Thymus (tissue), 11 donors: Measurements from ENCODE around the gene ATXN1. TPM values are rescaled to one million over a fixed set of nuclear protein-coding genes. Genes with fewer than 3 reads are reported as not detected.

ENCODE experiments used
- DNase-seq, 9 donors: peaks; one replicate each; pipeline ENCODE4 v3.0.0-alpha.2; 2013; ENCODE audit warnings: low spot score in 9 of 9, low read depth in 6 of 9, missing footprints in 1 of 9
- H3K27ac ChIP-seq, 2 donors: one replicate each; pipeline ENCODE4 v1.5.1; 2013; ENCODE audit warnings: control low read depth in 1 of 2, low read depth in 1 of 2, low read length in 1 of 2, mild to moderate bottlenecking in 1 of 2, moderate library complexity in 1 of 2
- H3K27me3 ChIP-seq, 2 donors: one replicate each; pipeline ENCODE4 v1.5.1; 2013; ENCODE audit warnings: low read length in 1 of 2; ENCODE audit not compliant: control insufficient read depth in 2 of 2, insufficient read depth in 1 of 2
- H3K36me3 ChIP-seq, 2 donors: one replicate each; pipeline ENCODE4 v1.5.1; 2013; ENCODE audit warnings: low read length in 1 of 2, mild to moderate bottlenecking in 1 of 2, moderate library complexity in 1 of 2; ENCODE audit not compliant: control insufficient read depth in 2 of 2, insufficient read depth in 2 of 2
- H3K4me1 ChIP-seq, 2 donors: one replicate each; pipeline ENCODE4 v1.5.1; 2013; ENCODE audit warnings: low read length in 2 of 2; ENCODE audit not compliant: control insufficient read depth in 2 of 2, insufficient read depth in 2 of 2
- H3K4me3 ChIP-seq, 2 donors: one replicate each; pipeline ENCODE4 v1.5.1; 2013; ENCODE audit warnings: low read length in 2 of 2, control low read depth in 1 of 2, mild to moderate bottlenecking in 1 of 2
- H3K9me3 ChIP-seq, 2 donors: one replicate each; pipeline ENCODE4 v1.5.1; 2013; ENCODE audit warnings: low read length in 1 of 2, mild to moderate bottlenecking in 1 of 2; ENCODE audit not compliant: control insufficient read depth in 2 of 2, insufficient read depth in 1 of 2
- WGBS: extraction: QIAGEN DNeasy Blood & Tissue Kit; methylation state at CpG from one replicate; pipeline ENCODE4 v1.1.7; 2013; 5-methylcytosine and 5-hydroxymethylcytosine counted together
- polyA plus RNA-seq: library from polyadenylated mRNA; stranded (reverse); fragments of 200-250 nt; gene quantifications from one replicate; pipeline ENCODE4 v1.2.3, GENCODE V29; 2013
- total RNA-seq: library from RNA; stranded (reverse); fragments of 120-200 nt; gene quantifications from one replicate; pipeline ENCODE4 v1.2.4, GENCODE V29; 2013
- donor health status: healthy.

Gene ATXN1
- total and polyA plus RNA-seq, 2 donors = 6.8 to 7.1 TPM

GRCh38 chr6:16533721-16534136 is 227.5 kb downstream of the ATXN1 start:
- WGBS = 96% methylated on average over 6 of the region's 6 CpGs
- no peaks in the 10 kb centered on the region for H3K9me3 ChIP-seq

GRCh38 chr6:16533210-16533609 is 228.1 kb downstream of the ATXN1 start:
- H3K36me3 ChIP-seq = no peaks in the 10 kb centered on the region
- H3K4me3 ChIP-seq = no peak overlapping the region
- H3K9me3 ChIP-seq = no peaks in the 10 kb centered on the region
- H3K4me1 ChIP-seq = no peaks in the 10 kb centered on the region
- DNase-seq = no peak
- H3K27me3 ChIP-seq = no peaks in the 10 kb centered on the region
- 93% methylated on average over 2 of the region's 2 CpGs for WGBS
- no peak overlapping the region for H3K27ac ChIP-seq

More at GRCh38 chr6:16533721-16534136, 227.5 kb downstream of the ATXN1 start:
- no peak overlapping the region for H3K4me3 ChIP-seq
- H3K27me3 ChIP-seq = no peaks in the 10 kb centered on the region
- no peak for DNase-seq
- no peaks in the 10 kb centered on the region for H3K4me1 ChIP-seq
- no peaks in the 10 kb centered on the region for H3K36me3 ChIP-seq
- no peak overlapping the region for H3K27ac ChIP-seq

GRCh38 chr6:16527691-16528090 is 233.6 kb downstream of the ATXN1 start:
- 97% methylated on average over 3 of the region's 3 CpGs for WGBS

GRCh38 chr6:16524380-16524707 is 236.9 kb downstream of the ATXN1 start:
- no peaks in the 10 kb centered on the region for H3K36me3 ChIP-seq
- no peaks in the 10 kb centered on the region for H3K27me3 ChIP-seq
- WGBS = 76% methylated on average over 8 of the region's 8 CpGs
- peaks cover 0 to 7% of the 10 kb centered on the region in 2 donors for H3K4me1 ChIP-seq
- DNase-seq = peak in 1 of 9 donors; percentile 46
- no peak overlapping the region for H3K27ac ChIP-seq
- peaks cover 0 to 7% of the 10 kb centered on the region in 2 donors for H3K9me3 ChIP-seq
- H3K4me3 ChIP-seq = no peak overlapping the region

More at GRCh38 chr6:16527691-16528090, 233.6 kb downstream of the ATXN1 start:
- Histone ChIP-seq H3K4me3 (no peak overlapping the region), H3K27ac (no peak overlapping the region), H3K36me3 (no peaks in the 10 kb centered on the region), H3K4me1 (no peaks in the 10 kb centered on the region), H3K9me3 (no peaks in the 10 kb centered on the region), H3K27me3 (no peaks in the 10 kb centered on the region)
- no peak for DNase-seq

GRCh38 chr6:16523606-16524379 is 237.5 kb downstream of the ATXN1 start:
- Histone ChIP-seq H3K4me3 (no peak overlapping the region), H3K36me3 (no peaks in the 10 kb centered on the region), H3K27ac (no peak overlapping the region), H3K9me3 (peaks cover 0 to 7% of the 10 kb centered on the region in 2 donors), H3K27me3 (no peaks in the 10 kb centered on the region), H3K4me1 (peaks cover 0 to 7% of the 10 kb centered on the region in 2 donors)
- WGBS = 98% methylated on average over 10 of the region's 10 CpGs
- DNase-seq = no peak

- no peak for DNase-seq
- peaks cover 5 to 7% of the 10 kb centered on the region in 2 donors for H3K4me1 ChIP-seq
- peaks cover 0 to 7% of the 10 kb centered on the region in 2 donors for H3K9me3 ChIP-seq
- WGBS = 99% methylated on average over 6 of the region's 6 CpGs
- H3K4me3 ChIP-seq = no peak overlapping the region
- H3K36me3 ChIP-seq = no peaks in the 10 kb centered on the region
- H3K27ac ChIP-seq = no peak overlapping the region
- no peaks in the 10 kb centered on the region for H3K27me3 ChIP-seq
Measured at GRCh38 chr6:16522937-16523336, 238.3 kb downstream of the ATXN1 start.

GRCh38 chr6:16521528-16521927 is 239.7 kb downstream of the ATXN1 start:
- no peaks in the 10 kb centered on the region for H3K36me3 ChIP-seq
- 69% methylated on average over 7 of the region's 7 CpGs for WGBS
- H3K27me3 ChIP-seq = no peaks in the 10 kb centered on the region
- H3K9me3 ChIP-seq = peaks cover 0 to 7% of the 10 kb centered on the region in 2 donors
- peaks cover 7 to 8% of the 10 kb centered on the region in 2 donors for H3K4me1 ChIP-seq
- no peak overlapping the region for H3K4me3 ChIP-seq
- peak in 4 of 9 donors; percentile 34 to 68 (median 42) for DNase-seq
- H3K27ac ChIP-seq = no peak overlapping the region

GRCh38 chr6:16519265-16520242 is 241.7 kb downstream of the ATXN1 start:
- Histone ChIP-seq H3K4me3 (no peak overlapping the region), H3K9me3 (peaks cover 0 to 7% of the 10 kb centered on the region in 2 donors), H3K36me3 (no peaks in the 10 kb centered on the region), H3K27ac (no peak overlapping the region), H3K4me1 (peaks cover 7 to 9% of the 10 kb centered on the region in 2 donors), H3K27me3 (no peaks in the 10 kb centered on the region)
- no peak for DNase-seq
- 96% methylated on average over 9 of the region's 9 CpGs for WGBS

- peaks cover 0 to 7% of the 10 kb centered on the region in 2 donors for H3K9me3 ChIP-seq
- peaks cover 15 to 22% of the 10 kb centered on the region in 2 donors for H3K4me1 ChIP-seq
- H3K36me3 ChIP-seq = no peaks in the 10 kb centered on the region
- H3K27ac ChIP-seq = no peak overlapping the region
- H3K4me3 ChIP-seq = no peak overlapping the region
- peak in 1 of 9 donors; percentile 50 for DNase-seq
- 93% methylated on average over 5 of the region's 5 CpGs for WGBS
- no peaks in the 10 kb centered on the region for H3K27me3 ChIP-seq
Measured at GRCh38 chr6:16518265-16518664, 243.0 kb downstream of the ATXN1 start.
